GM12892 (cell line): ENCODE measurements around the gene GDF9.

Experiments used
- POLR2A ChIP-seq: IDR thresholded peaks from 2 replicates; pipeline ENCODE4 v1.6.1; 2011; ENCODE audit warnings: low read depth, low read length, control low read depth
- POLR2AphosphoS5 ChIP-seq: IDR thresholded peaks from 2 replicates; pipeline ENCODE4 v1.6.1; 2011; ENCODE audit warnings: low read depth, low read length, control low read depth

DNA sequence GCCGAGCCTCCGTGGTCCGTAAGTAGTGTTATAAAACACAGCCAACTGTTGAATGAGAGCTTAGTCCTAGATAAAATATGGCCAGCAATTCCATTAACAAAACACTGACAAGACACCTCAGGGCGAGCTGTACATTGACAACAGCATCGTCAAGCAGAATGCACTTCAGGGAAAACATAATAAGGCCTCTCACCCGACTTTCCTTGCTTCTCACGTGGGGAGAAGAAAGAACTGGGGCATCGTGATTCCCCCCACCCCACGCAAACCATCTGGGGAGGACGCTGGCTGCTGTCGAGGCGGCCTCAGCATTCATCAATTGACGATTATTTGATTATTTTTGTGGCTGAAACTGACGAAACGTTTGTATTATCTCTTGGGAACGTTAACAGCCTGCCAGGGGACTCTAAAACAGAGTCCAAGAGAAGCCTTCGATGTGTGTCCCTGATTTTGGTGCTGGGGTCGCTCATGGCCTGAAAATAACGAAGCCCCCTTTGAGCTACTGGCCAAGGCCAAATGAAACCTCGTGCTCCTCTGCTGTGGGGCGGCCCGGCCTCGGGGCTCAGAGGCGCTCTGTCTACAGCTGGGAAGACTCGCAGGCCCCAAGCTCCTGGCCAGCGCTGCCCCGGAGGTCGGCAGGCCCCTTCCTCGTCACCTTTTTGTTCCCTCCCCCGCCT, 464 bp downstream of the GDF9 start:
- no peak for TF ChIP-seq POLR2AphosphoS5
- no peak for TF ChIP-seq POLR2A
